ENCODE data around the gene ADAMTS14.

GRCh38 chr10:70777063-70777875, 105.0 kb downstream of the ADAMTS14 start:
- no peak for TF ChIP-seq ZFP3 (CRISPR knock-in tag; IDR thresholded peaks at IDR 0.05)
- TF ChIP-seq OSR1 (CRISPR knock-in tag; IDR thresholded peaks at IDR 0.05): no peak
- no peak for TF ChIP-seq RARB (CRISPR knock-in tag; IDR thresholded peaks at IDR 0.05)

Measured in SK-N-SH treated with all-trans-retinoic acid at 6 μM for 48 hours (cell line).